ENCODE data around the gene CXCL10. TPM values are rescaled to one million over a fixed set of nuclear protein-coding genes. Genes with fewer than 3 reads are reported as not detected.

Gene CXCL10
- total RNA-seq (10 to 100 TPM in 1 of 9 donors, 1 to 10 TPM in 4, under 1 TPM in 3, not detected in 1; 0.28 to 41.4 (median 1.4) TPM), polyA plus RNA-seq (1 to 10 TPM; 1.1 to 6.8 (median 3.0) TPM)
- long read RNA-seq, donor 1: 0 reads
- long read RNA-seq, donor 2, partial matches to known transcripts: 0 of 3 reads
- long read RNA-seq, donor 2, other reads (novel, unspliced or antisense): 0 of 3 reads
- long read RNA-seq, donor 3, partial matches to known transcripts: 0 of 2 reads
- long read RNA-seq, donor 3, other reads (novel, unspliced or antisense): 0 of 2 reads
- long read RNA-seq, donor 4, transcript CXCL10-201 (4 exons, 1,176 nt): major isoform, 9 of 9 reads
- long read RNA-seq, donor 4, partial matches to known transcripts: 0 of 9 reads
- long read RNA-seq, donor 4, other reads (novel, unspliced or antisense): 0 of 9 reads
- long read RNA-seq, donor 5, partial matches to known transcripts: 0 of 3 reads
- long read RNA-seq, donor 5, other reads (novel, unspliced or antisense): 0 of 3 reads
- long read RNA-seq, donor 6, transcript CXCL10-201 (4 exons, 1,176 nt): major isoform, 15 of 16 reads
- long read RNA-seq, donor 6, partial matches to known transcripts: 1 of 16 reads
- long read RNA-seq, donor 6, other reads (novel, unspliced or antisense): 0 of 16 reads
- long read RNA-seq, donor 7: 0 reads
- long read RNA-seq, donor 8: 0 reads
- long read RNA-seq, donor 9, transcript CXCL10-201 (4 exons, 1,176 nt): major isoform, 7 of 7 reads
- long read RNA-seq, donor 9, partial matches to known transcripts: 0 of 7 reads
- long read RNA-seq, donor 9, other reads (novel, unspliced or antisense): 0 of 7 reads
- long read RNA-seq, donor 10: 0 reads

GRCh38 chr4:76023389-76023788, at the start of gene CXCL10:
CXCL10 (minus strand) TSS chr4:76023497; CDS start chr4:76023431, 66 bp downstream.
- H3K27me3 ChIP-seq: no peaks in the 10 kb centered on the region
- no peaks in the 10 kb centered on the region for H3K9me3 ChIP-seq (replicated peaks in 1 of 3)
- no peak within 1 kb of the TSS for H3K27ac ChIP-seq
- H3K36me3 ChIP-seq (replicated peaks in 1 of 2): no peaks in the 10 kb centered on the region
- H3K4me1 ChIP-seq (replicated peaks in 1 of 2): peaks cover 0 to under 1% of the 10 kb centered on the region in 2 donors
- DNase-seq: no peak
- intact Hi-C loops (cut with DNase I): no loop called here
- H3K4me3 ChIP-seq: no peak within 1 kb of the TSS
- no peak for TF ChIP-seq CTCF (IDR thresholded peaks at IDR 0.05)
- WGBS, 4 donors: 8 to 17% (median 15%) methylated on average over 3 of the region's 3 CpGs

DNA sequence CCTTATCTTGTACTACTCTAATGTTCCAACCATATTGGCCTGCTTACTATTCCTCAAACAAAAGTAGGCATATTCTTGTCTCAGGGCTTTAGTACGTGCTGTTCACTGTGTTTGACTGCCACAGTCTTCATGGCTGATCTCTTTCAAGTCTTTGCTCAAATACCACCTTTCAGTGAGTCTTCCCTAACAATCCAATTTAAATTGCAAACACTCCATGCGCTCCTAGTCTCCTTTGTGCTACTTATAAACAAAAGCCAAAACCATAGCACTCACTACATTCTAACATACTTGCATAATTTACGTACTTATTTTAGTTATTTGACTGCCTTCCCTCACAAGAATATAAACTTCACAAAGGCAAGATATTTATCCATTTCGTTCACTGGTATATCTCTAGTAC, 49.5 kb upstream of the CXCL10 start:
- Histone ChIP-seq H3K27me3 (no peaks in the 10 kb centered on the region), H3K27ac (no peak overlapping the region), H3K4me1 (replicated peaks in 1 of 2) (no peaks in the 10 kb centered on the region), H3K4me3 (no peak overlapping the region), H3K9me3 (replicated peaks in 1 of 3) (no peaks in the 10 kb centered on the region), H3K36me3 (replicated peaks in 1 of 2) (no peaks in the 10 kb centered on the region)
- no peak for DNase-seq
- intact Hi-C loops (cut with DNase I): no loop called here
- TF ChIP-seq CTCF (IDR thresholded peaks at IDR 0.05): no peak
- 79 to 88% (median 84%) methylated on average over 4 of the region's 4 CpGs for WGBS, 4 donors

- Histone ChIP-seq H3K4me1 (replicated peaks in 1 of 2) (no peaks in the 10 kb centered on the region), H3K9me3 (replicated peaks in 1 of 3) (no peaks in the 10 kb centered on the region), H3K27ac (no peak overlapping the region), H3K4me3 (no peak overlapping the region), H3K27me3 (no peaks in the 10 kb centered on the region), H3K36me3 (replicated peaks in 1 of 2) (no peaks in the 10 kb centered on the region)
- 0% methylated on average over 2 of the region's 2 CpGs for WGBS, 4 donors
- intact Hi-C loops (cut with DNase I): loop anchor here (5.0 kb wide), 2 partner anchors 70 to 75 kb away; partner anchors contain the start of gene SDAD1 (in 1 of the 2)
- DNase-seq: peak; percentile 71 to 90 (median 78)
- TF ChIP-seq POLR2A (IDR thresholded peaks at IDR 0.05) (no peak), CTCF (IDR thresholded peaks at IDR 0.05) (peak; percentile 63 to 86 (median 69))
These were observed 44.5 kb upstream of the CXCL10 start for GRCh38 chr4:76067652-76068286.

- WGBS, 4 donors: 57 to 100% (median 66%) methylated on average over 1 to 3 of the region's 3 CpGs
- no peak overlapping the region for H3K27ac ChIP-seq
- H3K9me3 ChIP-seq (replicated peaks in 1 of 3): no peaks in the 10 kb centered on the region
- DNase-seq: no peak
- TF ChIP-seq CTCF (IDR thresholded peaks at IDR 0.05) (no peak), POLR2A (IDR thresholded peaks at IDR 0.05) (no peak)
- no peaks in the 10 kb centered on the region for H3K27me3 ChIP-seq
- H3K4me3 ChIP-seq: no peak overlapping the region
- intact Hi-C loops (cut with DNase I): loop anchor here (5.0 kb wide), 2 partner anchors 69 to 74 kb away; partner anchors contain the start of gene SDAD1 (in 1 of the 2)
- no peaks in the 10 kb centered on the region for H3K4me1 ChIP-seq (replicated peaks in 1 of 2)
- no peaks in the 10 kb centered on the region for H3K36me3 ChIP-seq (replicated peaks in 1 of 2)
These were observed 43.2 kb upstream of the CXCL10 start for GRCh38 chr4:76066546-76066945.
